Hepatocyte (in vitro differentiated cells): ENCODE measurements around the gene ENTR1. TPM values are rescaled to one million over a fixed set of nuclear protein-coding genes. Genes with fewer than 3 reads are reported as not detected.

ENCODE experiments used
- DNase-seq: peaks from one replicate; pipeline ENCODE4 v3.0.0-alpha.2; 2016; ENCODE audit warnings: low spot score
- H2AFZ ChIP-seq: fragments of 200-600 bp; sonication (generic); 2 replicates; pipeline ENCODE4 v1.6.0; 2016; ENCODE audit warnings: antibody characterized with exemption, mild to moderate bottlenecking
- H3K27ac ChIP-seq: fragments of 200-600 bp; sonication (generic); 2 replicates; pipeline ENCODE4 v1.5.1; 2016; ENCODE audit warnings: mild to moderate bottlenecking
- H3K27me3 ChIP-seq: fragments of 200-600 bp; sonication (generic); 2 replicates; pipeline ENCODE4 v1.6.1; 2016
- H3K36me3 ChIP-seq: fragments of 200-600 bp; sonication (generic); replicated peaks from 2 replicates; pipeline ENCODE4 v1.5.1; 2016; ENCODE audit warnings: low read depth; ENCODE audit not compliant: insufficient read depth
- H3K4me1 ChIP-seq: fragments of 200-600 bp; sonication (generic); 2 replicates; pipeline ENCODE4 v1.5.1; 2016; ENCODE audit warnings: mild to moderate bottlenecking, moderate library complexity; ENCODE audit not compliant: insufficient read depth
- H3K4me2 ChIP-seq: fragments of 200-600 bp; sonication (generic); 2 replicates; pipeline ENCODE4 v1.6.0; 2016
- H3K4me3 ChIP-seq: fragments of 200-600 bp; sonication (generic); 2 replicates; pipeline ENCODE4 v1.5.1; 2016; ENCODE audit warnings: mild to moderate bottlenecking
- H3K79me2 ChIP-seq: fragments of 200-600 bp; sonication (generic); 2 replicates; pipeline ENCODE4 v1.6.0; 2017; ENCODE audit warnings: mild to moderate bottlenecking
- H3K9me2 ChIP-seq: fragments of 200-600 bp; sonication (generic); replicated peaks from 2 replicates; pipeline ENCODE4 v1.6.0; 2017; ENCODE audit warnings: mild to moderate bottlenecking; ENCODE audit not compliant: insufficient read depth
- H3K9me3 ChIP-seq: fragments of 200-600 bp; sonication (generic); 2 replicates; pipeline ENCODE4 v1.5.1; 2016; ENCODE audit warnings: low read depth, mild to moderate bottlenecking
- H4K20me1 ChIP-seq: fragments of 200-600 bp; sonication (generic); 2 replicates; pipeline ENCODE4 v1.6.0; 2016; ENCODE audit warnings: mild to moderate bottlenecking; ENCODE audit not compliant: insufficient read depth, poor library complexity, severe bottlenecking
- CTCF ChIP-seq: fragments of 200-600 bp; sonication (generic); IDR thresholded peaks from 2 replicates; pipeline ENCODE4 v1.5.1; 2016; ENCODE audit warnings: antibody characterized with exemption, mild to moderate bottlenecking; ENCODE audit not compliant: poor library complexity
- EZH2 ChIP-seq: fragments of 200-600 bp; sonication (generic); IDR thresholded peaks from 2 replicates; pipeline ENCODE4 v1.6.1; 2016; ENCODE audit warnings: antibody characterized with exemption, mild to moderate bottlenecking, borderline replicate concordance
- EZH2phosphoT487 ChIP-seq: fragments of 200-600 bp; sonication (generic); IDR thresholded peaks from one replicate; pipeline ENCODE4 v1.6.1; 2018; ENCODE audit warnings: antibody characterized with exemption, mild to moderate bottlenecking, low read depth, moderate library complexity; ENCODE audit not compliant: unreplicated experiment, severe bottlenecking
- whole genome bisulfite sequencing: methylation state at CpG from one replicate; pipeline ENCODE4 v1.1.6; 2016; ENCODE audit warnings: low lambda C conversion rate; ENCODE audit errors: missing lambda C conversion rate; 5-methylcytosine and 5-hydroxymethylcytosine counted together
- polyA plus RNA-seq: library from polyadenylated mRNA; unstranded; fragments of >200 nt; fragmentation: Nextera tagmentation; extraction: Ambion mirVana; gene quantifications from 2 replicates; pipeline ENCODE4 v1.2.1, GENCODE V29; 2016
- total RNA-seq: library from RNA; depleted of rRNA; stranded (reverse); fragments of >200 nt; gene quantifications from 2 replicates; pipeline ENCODE4 v1.2.3, GENCODE V29; 2014

ENTR1 gene
- total and polyA plus RNA-seq, 2 experiments from 2014 or later, result 33.5 to 50.1 TPM

- no peaks in the 10 kb centered on the region for H3K79me2 ChIP-seq
- WGBS, result 96% methylated on average over 9 of the region's 9 CpGs
- H2AFZ ChIP-seq, result no peak overlapping the region
- H3K9me3 ChIP-seq, result no peaks in the 10 kb centered on the region
- H3K9me2 ChIP-seq, result no peaks in the 10 kb centered on the region
- H3K36me3 ChIP-seq, result no peaks in the 10 kb centered on the region
- H4K20me1 ChIP-seq, result no peaks in the 10 kb centered on the region
- H3K27me3 ChIP-seq, result no peaks in the 10 kb centered on the region
- no peak for TF ChIP-seq CTCF
- TF ChIP-seq EZH2, result no peak
- TF ChIP-seq EZH2phosphoT487, result no peak
- H3K4me1 ChIP-seq, result no peaks in the 10 kb centered on the region
- H3K4me2 ChIP-seq, result no peak overlapping the region
- no peak overlapping the region for H3K27ac ChIP-seq
- H3K4me3 ChIP-seq, result no peak overlapping the region
- no peak for DNase-seq
Measured at GRCh38 chr9:136456258-136456657, 45.8 kb upstream of the ENTR1 start.

DNA sequence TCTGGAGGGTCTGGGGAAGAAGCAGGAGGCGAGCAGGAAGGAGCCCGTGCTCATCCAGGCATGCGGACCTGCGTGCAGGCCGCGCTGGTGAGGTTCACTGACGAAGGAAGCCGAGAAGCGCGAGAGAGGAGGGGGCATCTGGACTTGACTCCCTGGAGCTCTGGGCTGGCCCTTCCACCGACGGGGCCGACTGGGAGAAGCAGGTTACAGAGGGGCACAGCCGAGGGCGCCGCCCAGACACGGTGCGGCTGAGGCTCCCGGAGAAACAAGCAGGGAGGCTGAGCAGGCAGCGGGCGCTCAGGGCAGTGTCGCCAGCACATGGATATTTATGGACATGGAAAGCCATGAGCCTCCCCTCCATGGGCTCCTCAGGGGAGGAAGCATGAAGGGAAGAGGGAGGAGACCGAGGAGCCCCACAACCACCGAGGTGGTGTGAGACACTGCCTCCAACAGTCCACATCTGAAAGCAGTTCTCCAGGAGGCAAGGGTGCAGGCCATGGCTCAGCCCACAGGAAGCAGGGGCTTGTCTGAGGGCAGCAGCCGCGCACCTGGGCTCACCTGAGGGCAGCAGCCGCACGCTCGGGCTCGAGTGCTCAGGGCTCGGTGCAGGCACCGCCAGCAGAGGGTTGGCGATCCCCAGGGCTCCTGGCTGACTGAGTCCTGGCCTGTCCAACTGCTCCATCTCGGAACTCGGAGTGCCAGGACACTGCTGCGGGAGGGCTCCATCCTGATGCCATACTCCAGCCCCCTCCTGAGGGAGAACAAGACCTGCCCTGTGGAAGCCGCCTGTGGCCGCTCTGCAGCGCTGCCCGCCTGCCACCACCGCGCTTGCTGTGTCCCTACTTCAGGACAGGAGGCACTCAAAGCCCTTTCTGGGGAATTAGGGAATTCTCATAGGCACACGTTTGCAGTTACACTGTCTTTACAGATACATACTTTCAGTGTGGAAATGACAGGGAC, 44.9 kb upstream of the ENTR1 start:
- no peak for DNase-seq
- Histone ChIP-seq H3K27me3 (no peaks in the 10 kb centered on the region), H3K27ac (no peak overlapping the region), H4K20me1 (no peaks in the 10 kb centered on the region), H3K36me3 (no peaks in the 10 kb centered on the region), H3K9me2 (no peaks in the 10 kb centered on the region), H2AFZ (no peak overlapping the region), H3K4me2 (no peak overlapping the region), H3K79me2 (no peaks in the 10 kb centered on the region), H3K9me3 (no peaks in the 10 kb centered on the region), H3K4me3 (no peak overlapping the region), H3K4me1 (no peaks in the 10 kb centered on the region)
- no peak for TF ChIP-seq EZH2phosphoT487
- TF ChIP-seq CTCF, result no peak
- no peak for TF ChIP-seq EZH2
- 97% methylated on average over 43 of the region's 43 CpGs for WGBS

- no peak overlapping the region for H2AFZ ChIP-seq
- H3K36me3 ChIP-seq, result no peaks in the 10 kb centered on the region
- H3K9me2 ChIP-seq, result no peaks in the 10 kb centered on the region
- no peaks in the 10 kb centered on the region for H3K79me2 ChIP-seq
- no peak overlapping the region for H3K4me2 ChIP-seq
- no peak overlapping the region for H3K4me3 ChIP-seq
- DNase-seq, result no peak
- TF ChIP-seq EZH2, result no peak
- no peaks in the 10 kb centered on the region for H3K4me1 ChIP-seq
- 95% methylated on average over 25 of the region's 25 CpGs for WGBS
- H4K20me1 ChIP-seq, result no peaks in the 10 kb centered on the region
- no peak overlapping the region for H3K27ac ChIP-seq
- H3K9me3 ChIP-seq, result no peaks in the 10 kb centered on the region
- H3K27me3 ChIP-seq, result no peaks in the 10 kb centered on the region
Measured at GRCh38 chr9:136454026-136454796, 43.8 kb upstream of the ENTR1 start.

GRCh38 chr9:136453326-136453725, 42.9 kb upstream of the ENTR1 start:
- Histone ChIP-seq H3K4me2 (no peak overlapping the region), H3K4me3 (no peak overlapping the region), H3K9me3 (no peaks in the 10 kb centered on the region), H3K27ac (no peak overlapping the region), H4K20me1 (no peaks in the 10 kb centered on the region), H3K4me1 (no peaks in the 10 kb centered on the region), H3K79me2 (no peaks in the 10 kb centered on the region), H3K27me3 (no peaks in the 10 kb centered on the region), H3K36me3 (no peaks in the 10 kb centered on the region), H2AFZ (no peak overlapping the region), H3K9me2 (no peaks in the 10 kb centered on the region)
- no peak for DNase-seq
- 95% methylated on average over 11 of the region's 11 CpGs for WGBS
- no peak for TF ChIP-seq CTCF
- TF ChIP-seq EZH2phosphoT487, result no peak
- no peak for TF ChIP-seq EZH2
